Peyer's patch (tissue), 4 donors: ENCODE data around the gene ZGLP1.

Experiments used
- POLR2A ChIP-seq, 2 donors: fragments of 450-650 bp; IDR thresholded peaks; one replicate each; pipeline ENCODE4 v1.5.1; 2017; ENCODE audit warnings: antibody characterized with exemption in 2 of 2, mild to moderate bottlenecking in 2 of 2, moderate library complexity in 2 of 2
- TF ChIP-seq, protein P1 (sequence below), 6 experiments: fragments of 450-650 bp in 4 of 6; fragments of 200-600 bp in 2 of 6; sonication (generic) in 1 of 6; IDR thresholded peaks; one replicate each; pipeline ENCODE4 v1.5.1; 2017 to 2019; ENCODE audit warnings: antibody characterized with exemption in 6 of 6, mild to moderate bottlenecking in 3 of 6, moderate library complexity in 1 of 6

- TF ChIP-seq, protein P1, sequence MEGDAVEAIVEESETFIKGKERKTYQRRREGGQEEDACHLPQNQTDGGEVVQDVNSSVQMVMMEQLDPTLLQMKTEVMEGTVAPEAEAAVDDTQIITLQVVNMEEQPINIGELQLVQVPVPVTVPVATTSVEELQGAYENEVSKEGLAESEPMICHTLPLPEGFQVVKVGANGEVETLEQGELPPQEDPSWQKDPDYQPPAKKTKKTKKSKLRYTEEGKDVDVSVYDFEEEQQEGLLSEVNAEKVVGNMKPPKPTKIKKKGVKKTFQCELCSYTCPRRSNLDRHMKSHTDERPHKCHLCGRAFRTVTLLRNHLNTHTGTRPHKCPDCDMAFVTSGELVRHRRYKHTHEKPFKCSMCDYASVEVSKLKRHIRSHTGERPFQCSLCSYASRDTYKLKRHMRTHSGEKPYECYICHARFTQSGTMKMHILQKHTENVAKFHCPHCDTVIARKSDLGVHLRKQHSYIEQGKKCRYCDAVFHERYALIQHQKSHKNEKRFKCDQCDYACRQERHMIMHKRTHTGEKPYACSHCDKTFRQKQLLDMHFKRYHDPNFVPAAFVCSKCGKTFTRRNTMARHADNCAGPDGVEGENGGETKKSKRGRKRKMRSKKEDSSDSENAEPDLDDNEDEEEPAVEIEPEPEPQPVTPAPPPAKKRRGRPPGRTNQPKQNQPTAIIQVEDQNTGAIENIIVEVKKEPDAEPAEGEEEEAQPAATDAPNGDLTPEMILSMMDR (IDR thresholded peaks at IDR 0.05) = no peak
- peak; percentile 5 to 14 for TF ChIP-seq POLR2A (IDR thresholded peaks at IDR 0.05)
These were observed 18.6 kb downstream of the ZGLP1 start for GRCh38 chr19:10290876-10291553.
